ENCODE data around the gene MAN2B1.

DNA sequence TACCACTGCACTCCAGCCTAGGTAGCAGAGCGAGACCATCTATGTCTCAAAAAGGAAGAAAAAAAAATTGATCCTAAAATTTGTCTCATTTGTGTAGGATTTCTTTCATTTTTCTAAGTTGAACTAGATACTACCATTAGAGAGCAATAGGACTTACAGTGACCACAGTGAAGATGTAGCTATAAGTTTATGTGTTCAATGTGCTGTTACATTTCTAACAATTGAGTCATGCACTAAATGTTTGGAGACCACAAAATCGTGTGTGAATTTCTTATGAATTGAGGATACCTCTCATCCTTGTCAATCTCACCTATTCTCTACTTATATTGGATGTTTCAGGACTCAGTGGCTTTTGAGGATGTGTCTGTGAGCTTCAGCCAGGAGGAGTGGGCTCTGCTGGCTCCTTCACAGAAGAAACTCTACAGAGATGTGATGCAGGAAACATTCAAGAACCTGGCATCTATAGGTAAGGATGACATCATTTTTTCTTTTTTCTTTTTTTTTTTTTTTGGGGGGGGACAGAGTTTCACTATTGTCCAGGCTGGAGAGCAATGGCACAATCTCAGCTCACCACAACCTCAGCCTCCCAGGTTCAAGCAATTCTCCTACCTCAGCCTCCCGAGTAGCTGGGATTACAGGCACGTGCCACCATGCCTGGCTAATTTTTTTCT lies 43.0 kb downstream of the MAN2B1 start:
- TF ChIP-seq EZH2 (IDR thresholded peaks at IDR 0.05; ENCODE audit: insufficient read depth, poor library complexity, severe bottlenecking) (no peak), EZH2phosphoT487 (IDR thresholded peaks at IDR 0.05; ENCODE audit: insufficient read depth, low read depth) (no peak)

Measured in GM23248 (cell line).